Stimulated activated CD4-positive, alpha-beta T cell treated with anti-CD3 and anti-CD28 coated beads, Interleukin-15, amount 100 ng/mL, for 48 hours (primary cell): ENCODE data around the gene IQGAP3.

ENCODE experiments used
- DNase-seq, 2 donors: peaks; one replicate each; pipeline ENCODE4 v3.0.0-alpha.2; 2020; ENCODE audit warnings: low read depth in 2 of 2

IQGAP3 gene

DNA sequence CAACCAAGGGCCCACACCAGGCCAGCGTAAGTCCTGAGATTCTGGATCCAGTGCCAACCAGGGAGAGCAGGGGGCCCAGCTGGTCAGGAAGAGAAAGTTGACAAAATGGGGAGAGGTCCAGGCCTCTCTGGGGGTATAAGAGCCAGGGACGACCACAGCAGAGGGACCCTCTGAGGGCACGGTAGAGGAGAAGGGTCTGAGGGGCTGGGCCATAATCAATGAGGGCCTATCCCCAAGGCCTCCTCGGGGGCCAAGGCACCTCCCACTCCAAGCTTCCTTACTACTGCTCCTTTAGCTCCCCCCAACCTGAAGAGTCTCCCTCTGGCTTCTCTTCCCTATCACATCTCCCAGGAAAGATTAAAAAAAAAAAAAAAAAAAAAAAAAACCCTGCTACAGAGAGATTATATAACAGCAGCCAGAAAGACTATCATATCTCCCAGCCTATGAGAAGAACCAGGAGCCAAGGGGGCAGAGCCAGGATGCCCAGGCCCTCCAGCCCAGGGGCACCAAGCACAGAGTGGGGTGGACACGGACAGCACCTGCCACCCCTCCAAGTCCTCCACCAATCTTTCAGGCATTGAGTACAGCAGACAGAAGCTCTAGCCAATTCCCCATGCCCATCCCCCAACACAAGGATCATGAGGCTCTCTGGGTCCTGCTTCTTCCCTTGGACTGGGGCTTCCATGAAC, 74.5 kb downstream of the IQGAP3 start:
- no peak for DNase-seq

DNA sequence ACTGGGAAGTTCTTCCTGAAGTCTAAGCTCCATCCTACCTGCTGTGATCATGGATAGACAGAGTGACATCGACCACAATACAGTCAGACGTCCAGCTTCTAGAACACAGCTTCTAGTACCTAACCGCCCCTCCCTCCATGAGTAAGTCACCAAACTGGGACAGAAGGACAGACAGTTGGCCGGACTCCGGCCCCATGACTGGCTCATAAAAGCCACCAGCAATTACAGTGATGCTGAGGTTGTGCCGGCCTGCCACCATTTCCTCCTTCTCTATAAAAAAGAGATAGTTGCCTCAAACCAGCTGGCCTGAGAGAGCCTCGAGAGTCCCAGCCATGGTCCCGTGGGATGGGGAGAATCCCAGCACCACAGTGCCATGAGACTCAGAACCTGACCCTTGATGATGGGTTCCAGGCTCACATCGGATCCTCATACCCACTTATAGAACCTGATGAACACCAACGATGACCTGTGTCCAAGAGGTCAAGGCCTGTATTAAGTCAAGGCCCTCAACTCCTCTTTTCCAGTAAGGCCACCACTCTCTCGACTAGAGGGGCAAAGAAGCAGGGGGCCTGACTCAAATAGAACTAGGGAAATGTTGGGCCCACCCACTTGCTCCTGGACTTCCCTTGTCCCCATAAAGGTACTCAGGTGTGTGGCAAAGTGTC, 75.2 kb downstream of the IQGAP3 start:
- no peak for DNase-seq

DNA sequence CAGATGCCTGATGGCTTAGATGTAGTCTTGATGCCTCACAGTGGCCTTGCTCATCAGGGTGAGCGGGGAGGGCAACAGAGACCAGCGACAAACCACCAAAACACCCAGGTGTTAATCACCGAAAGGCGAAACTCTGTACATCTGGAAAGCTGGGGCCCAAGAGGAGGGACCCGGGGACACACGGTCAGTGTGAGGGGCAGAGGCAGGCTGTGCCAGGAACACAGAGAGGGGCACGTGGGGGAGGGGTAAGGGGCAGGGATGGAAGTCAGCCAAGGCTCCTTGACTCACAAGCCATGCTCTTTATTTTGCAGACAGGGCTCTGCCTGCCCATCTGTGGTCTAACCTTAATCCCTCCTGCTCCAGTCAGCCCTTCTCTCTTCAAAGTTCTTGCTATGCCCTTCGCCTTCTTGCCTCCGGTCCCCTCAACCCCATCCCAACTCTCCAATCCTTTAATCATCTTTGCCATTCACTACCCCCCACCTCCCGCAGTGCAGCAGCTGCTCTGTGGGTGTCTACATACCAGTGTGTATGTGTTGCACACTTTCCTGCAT, 76.1 kb downstream of the IQGAP3 start:
- no peak for DNase-seq

DNA sequence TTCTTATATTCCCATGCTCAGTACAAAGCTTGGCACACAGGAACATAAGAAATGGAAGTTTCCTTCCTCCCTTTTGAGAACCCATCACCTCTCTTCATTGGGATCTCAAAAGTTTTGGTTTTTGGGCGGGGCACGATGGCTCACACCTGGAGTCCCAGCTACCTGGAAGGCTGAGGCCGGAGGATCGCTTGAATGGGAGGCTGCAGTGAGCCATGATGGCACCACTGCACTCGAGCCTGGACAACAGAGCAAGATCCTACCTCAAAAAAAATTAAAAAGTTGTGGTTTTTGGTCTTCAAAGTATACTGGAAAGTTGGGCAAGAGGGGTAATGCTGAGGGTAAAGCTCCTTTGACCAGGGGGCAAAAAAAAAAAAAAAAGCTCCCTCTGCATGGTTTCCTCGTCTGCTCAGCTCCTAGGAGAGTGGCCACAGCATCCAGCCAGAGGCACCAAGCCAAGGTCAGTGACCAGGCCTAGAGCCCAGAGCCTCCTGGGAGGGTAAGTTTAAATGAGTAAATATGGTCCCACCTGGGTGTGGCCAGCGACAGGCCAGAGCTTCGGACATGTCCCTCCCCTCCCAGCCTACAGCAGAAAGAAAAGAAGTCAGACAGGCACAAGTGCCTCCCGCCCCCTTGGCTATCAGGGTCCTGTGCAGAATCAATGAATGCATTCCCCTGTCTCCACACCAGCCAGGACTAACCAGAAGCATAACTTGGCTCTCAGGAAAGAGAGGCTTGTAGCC, 76.8 kb downstream of the IQGAP3 start:
- DNase-seq: no peak

DNA sequence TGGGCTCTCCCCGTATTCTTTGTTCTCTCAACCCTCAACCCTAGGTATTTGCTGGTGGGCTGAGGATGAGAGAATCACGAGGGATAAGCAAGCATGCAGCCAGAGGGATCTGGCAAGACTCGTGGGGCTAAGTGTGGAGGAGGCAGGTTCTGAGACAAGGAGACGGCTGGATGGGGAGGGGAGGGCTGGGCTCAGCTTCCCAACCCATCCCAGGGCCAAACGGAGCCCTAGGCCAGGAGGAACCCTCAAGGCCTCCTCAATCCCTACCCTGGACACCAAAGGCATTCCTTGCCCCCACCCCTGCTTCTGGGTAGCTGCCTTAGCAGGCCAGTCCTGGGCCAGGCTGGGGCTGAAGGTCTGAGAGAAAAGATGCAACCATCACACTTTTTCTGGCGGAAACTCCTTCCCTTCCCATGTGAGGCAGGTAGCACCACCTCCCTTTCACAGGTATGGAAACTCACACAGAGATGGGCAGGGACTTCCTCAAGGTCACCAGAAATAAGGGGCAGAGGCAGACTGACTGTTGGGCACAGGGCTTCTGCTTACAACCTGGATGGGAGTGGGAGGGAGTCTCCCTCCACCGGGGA, 78.0 kb downstream of the IQGAP3 start:
- no peak for DNase-seq

DNA sequence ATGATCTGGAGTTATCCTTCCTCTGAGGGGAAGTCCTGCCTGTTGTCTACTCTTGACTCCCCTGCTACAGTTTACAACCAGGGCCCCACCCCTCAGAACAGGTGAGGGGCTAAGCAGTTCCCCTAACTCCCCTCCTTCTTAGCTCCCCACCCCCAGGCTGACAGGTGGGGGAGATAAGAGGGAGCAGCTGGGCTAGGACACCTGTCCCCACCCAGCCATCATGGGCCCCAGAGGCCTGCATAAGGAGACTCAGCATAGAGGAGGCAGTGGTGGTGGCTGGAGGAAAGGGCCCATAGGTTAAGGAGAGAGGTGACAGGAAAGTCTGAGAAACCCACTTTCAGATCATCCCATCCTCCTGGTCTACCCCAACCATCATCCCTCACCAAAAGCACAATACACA, 78.6 kb downstream of the IQGAP3 start:
- DNase-seq: no peak

DNA sequence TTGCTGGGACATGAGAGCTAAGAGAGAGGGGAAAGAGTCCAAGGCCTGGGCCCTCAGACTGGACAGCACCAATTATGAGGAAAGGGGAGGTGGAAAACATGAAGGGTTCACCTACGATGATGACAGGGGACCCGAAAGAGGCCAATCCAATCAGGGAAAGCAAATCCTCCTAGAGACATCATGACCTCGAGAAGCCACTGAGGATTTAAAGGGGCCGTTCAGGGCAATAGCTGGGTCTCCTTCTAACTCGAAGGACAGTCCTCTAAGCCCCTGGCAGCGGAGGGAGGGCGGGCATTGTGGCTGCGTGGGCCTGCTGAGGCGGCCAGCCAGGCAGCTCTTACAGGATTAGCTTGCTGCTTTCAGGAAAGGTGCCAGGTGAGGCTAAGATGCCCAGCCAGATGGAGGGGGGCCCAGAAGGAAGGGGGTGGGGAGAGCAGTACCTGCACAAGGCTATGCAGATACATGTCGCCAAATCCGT, 79.2 kb downstream of the IQGAP3 start:
- DNase-seq: no peak

DNA sequence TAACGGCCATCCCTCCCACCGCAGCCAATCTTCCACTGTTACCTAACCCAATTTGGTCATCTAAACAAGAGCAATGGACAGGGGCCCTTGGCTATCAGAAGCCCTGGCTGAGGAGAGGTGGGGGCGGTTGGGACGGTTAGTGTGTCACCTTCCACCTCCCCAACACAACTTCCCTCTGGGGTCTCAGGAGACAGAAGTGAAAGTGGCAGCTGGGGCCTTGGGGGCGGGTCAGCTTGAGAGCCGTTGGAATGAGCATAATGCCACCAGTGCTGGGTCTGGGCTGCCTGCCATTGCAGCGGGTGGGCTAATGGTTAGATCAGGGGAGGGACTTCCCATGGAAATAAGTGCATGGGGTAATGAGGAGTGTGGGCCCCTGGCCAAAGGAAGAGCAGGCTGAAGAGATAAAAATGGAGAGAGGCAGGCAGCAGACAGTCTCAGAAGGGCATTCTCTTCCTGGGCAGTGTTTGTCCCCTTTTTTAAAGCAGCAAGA, 79.7 kb downstream of the IQGAP3 start:
- DNase-seq: no peak

DNA sequence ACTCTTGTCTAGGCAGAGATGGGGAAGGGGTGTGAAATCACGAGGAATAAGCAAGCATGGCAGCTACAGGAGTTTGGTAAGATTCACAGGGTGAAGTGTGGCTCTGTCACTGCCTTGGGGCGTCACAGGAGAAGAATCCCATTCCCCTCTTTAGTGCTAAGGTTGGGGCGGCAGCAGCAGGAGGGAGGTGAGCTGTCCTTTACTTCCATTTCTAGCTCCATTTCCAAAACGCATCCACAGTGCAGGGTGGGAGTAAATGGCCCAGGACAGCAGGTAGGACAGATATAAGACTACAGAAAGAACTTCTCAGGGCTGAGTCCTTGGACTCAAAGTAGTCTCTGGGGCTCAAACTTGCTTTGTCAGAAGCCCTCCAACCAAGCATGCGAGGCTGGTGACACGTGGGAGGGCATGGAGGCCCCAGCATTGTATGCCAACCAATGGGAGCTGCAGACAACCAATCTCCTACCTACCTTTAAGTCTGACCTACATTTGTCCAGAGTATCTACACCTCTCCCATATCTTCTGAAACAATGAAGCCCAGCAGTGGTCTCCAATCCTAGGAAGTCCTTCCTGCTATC, 80.3 kb downstream of the IQGAP3 start:
- no peak for DNase-seq

DNA sequence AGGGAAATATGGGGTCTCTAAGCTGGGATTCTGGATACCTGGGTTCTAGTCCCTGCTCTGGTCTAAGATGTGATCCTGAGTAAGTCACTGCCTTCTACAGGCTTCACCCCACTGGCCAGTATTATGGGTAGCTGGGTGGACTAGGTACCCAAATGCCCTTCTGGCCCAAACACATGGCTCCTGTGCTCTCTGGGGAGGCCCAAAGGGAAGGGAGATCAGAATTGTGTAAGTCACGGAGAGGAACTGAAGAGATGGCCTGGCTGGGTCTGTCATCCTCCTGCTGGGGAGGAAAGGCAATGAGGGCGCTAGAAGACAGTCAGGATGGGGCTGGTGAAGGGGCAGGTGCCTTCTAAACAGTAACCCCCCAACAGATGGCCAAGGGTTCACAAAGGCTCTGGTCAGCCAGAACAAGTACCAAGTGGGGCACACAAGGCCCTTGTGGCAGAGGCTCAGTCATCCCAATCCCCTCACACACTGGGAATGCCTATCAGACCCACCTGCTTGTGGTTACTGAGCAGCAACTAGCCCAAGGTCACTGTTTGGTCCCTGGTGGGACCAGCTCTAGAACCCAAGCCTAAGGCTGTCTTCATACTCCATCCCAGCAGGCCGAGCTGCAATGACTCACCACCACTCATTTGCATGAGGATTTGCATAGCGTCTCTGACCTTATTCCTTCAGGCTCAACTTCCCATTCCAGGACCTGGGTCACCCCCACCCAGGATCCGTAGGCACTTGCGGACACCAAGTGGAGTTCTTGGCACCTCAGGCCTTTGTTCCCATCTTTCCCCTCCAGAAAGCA, 81.0 kb downstream of the IQGAP3 start:
- no peak for DNase-seq

DNA sequence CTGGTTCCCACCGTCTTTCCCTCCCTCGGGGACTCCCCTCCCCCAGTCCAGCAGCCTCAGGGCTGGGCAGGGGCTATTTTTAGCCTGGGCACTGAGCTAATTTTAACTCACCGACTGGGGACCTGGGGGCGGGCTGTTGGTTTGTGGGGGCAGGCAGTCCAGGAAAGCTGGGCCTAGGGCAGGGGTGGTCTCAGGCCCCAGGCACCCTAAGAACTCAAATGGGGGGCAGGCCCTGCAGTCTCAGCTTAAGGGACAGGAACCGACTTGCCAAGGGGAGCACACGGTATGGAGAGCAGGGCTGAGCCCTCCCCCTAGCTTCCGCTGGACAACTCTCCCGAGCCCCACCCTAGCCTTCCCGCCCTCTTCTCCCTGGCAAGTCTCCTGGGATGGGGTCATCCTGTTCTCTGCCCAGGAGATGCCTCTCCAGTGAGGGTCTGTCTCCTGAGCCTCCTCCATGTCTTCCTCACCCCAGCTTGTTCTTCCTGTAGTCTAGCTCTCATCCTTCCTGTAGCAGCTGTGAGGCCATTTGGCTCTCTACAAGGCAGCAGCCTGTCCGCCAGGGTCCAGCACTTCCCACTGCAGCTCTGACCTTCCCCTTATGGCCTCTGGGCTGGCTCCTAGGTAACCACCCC, 81.8 kb downstream of the IQGAP3 start:
- DNase-seq: no peak

DNA sequence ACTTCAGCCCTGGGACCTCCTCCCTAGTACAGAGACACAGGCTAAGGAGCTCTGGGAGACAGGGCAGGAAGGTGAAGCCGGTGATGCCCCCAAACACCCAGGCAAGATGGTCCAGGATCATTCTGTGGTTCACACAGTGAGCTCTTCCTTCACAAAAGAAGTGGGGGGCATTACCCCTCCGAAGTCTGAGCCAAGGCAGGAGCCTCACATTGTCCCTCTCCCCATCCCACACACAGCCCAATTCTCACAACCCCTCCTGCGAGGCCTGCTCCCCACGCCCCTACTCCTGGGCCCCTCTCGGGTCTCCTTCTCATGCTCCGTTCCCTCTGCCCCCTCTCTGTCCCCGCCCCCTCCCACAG, 82.5 kb downstream of the IQGAP3 start:
- no peak for DNase-seq

DNA sequence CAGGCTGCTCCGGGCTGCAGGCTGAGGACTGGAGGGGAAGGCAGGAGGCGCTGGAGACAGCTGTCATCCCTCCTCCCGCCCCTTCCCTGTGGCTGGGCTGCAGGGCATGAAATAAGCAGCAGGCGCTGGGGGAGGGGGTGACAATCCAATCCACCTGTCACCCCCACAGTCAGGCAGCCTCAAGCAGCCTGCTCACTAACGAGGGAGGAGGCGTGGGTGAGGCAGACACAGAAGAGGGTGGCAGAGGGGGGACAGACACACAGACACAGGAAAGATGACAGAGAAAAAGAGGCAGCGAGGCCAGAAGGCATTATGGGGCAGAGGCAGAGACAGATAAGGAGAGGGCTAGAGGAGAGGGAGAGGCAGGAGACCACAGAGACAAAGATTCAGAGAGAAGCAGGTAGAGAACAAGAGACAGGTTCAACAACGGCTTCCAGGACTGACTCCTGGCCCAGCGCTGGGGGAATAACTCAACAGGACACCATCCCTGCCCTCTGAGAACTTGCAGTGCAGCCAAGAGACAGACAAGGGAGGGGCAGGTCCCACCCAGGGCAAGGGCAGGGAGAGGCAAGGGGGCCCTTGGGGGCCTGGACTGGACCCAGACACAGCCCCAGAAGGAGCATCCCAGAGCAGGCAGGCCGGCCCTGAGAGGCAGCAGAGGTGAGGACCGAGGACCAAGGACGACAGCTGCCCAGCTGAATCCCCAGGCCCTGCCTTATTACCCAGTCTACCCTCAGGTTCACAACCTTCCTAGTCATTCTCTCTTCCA, 83.0 kb downstream of the IQGAP3 start:
- DNase-seq: no peak

DNA sequence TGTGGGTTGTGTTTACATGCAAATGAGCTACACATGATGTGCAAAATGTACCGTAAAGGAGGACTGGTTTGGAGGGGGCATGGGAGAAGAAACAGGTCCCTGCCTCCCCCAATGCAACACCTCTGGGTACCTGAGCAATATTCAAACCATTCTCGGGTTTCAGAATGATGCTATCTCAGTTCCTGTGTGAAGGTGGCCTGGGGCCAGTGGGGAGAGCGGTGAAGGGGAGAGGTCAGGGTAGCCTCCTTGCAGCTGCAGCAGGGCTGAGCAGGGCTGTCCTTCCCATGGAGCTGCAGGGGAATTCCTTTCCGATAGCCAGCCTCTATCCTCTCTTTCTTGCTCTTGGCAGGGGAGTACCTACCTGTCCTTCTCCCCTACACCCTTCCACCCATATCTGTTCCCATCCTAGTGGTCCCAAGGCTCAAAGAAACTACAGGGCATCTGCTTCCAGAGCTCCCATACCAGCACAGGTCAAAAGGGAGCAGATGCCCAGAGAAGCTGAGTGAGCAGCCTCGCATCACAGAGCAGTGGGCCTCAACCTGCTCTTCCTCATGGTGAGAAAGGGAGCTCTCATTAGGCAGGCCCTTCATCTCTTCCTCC, 83.7 kb downstream of the IQGAP3 start:
- DNase-seq: peak in 1 of 2 donors; percentile 16

DNA sequence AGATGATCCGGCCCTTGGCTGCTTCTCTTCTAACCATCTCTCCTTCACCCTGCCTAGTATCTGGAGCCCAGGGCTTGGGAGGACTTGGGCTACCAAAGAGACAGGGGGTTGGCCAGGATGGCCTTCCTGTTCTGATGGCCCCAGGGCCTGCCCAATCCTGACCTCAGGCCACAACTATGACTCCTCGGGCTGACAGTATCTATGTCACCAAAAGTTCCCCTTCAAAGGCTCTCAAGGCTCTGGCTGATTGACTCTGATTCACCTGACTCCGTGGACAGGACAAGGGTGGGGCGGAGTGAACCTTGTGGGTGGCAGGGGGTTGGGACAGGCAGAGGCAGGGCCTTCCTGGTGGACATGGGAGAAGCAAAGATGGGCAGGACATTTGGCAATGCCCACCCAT, 84.5 kb downstream of the IQGAP3 start:
- peak in 1 of 2 donors; percentile 12 for DNase-seq

DNA sequence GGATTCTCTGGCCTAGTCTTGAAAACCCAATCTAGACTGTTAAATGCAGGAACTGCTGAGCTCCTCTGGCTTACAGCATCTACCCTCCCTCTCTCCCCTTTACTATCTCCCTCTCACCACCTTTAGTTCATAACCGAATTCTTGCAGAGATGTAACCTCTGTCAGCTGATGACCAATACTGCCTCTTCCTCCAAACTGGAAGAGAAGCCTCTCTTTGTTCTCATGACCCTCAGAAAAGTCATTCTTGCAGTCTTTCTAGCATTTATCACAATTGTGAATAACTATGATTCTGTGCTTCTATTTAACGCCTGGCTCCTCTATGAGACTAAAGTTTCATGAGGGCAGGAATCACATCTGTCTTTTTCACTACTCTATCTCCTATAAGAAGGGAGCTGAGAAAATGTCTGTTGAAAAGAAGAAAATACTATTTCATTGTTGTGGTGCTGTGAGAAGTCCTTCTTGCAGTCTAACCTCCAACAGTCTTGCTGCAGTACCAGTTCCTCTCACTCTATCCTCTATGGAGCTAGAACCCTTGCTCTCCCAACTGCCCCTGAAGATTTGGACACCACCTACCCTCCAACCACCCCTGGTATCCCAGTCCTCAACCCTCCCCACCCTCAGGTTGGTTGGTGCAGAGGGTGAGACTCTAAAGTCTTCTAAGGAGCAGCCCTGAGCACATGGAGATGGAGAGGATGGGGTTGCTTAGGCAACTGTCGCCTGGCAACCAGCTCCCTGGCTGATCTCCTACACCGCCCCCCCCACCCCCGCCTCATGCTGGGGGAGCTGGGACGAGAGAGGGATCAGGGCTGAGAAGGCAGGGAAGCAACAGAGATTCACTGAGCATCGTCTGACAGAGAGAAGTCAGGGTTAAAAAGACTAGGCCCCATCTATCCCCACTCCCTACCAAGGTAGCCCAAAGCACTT, 85.7 kb downstream of the IQGAP3 start:
- DNase-seq: no peak

DNA sequence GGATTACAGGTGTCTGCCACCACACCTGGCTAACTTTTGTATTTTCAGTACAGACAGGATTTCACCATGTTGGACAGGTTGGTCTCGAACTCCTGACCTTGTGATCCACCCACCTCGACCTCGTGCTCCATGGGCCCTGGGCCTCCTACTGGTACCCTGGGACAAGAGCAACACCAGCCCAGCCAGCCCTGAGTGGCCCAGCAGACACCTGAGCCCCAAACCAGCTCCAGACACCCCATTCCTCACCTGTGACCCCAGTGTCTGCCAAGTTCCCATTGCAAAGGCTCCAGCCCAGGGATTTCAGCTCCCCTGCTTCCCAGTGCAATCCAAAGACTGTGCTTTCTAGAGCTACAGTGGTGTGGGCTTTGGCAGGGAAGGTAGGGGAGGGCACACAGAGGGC, 86.4 kb downstream of the IQGAP3 start:
- DNase-seq: no peak

DNA sequence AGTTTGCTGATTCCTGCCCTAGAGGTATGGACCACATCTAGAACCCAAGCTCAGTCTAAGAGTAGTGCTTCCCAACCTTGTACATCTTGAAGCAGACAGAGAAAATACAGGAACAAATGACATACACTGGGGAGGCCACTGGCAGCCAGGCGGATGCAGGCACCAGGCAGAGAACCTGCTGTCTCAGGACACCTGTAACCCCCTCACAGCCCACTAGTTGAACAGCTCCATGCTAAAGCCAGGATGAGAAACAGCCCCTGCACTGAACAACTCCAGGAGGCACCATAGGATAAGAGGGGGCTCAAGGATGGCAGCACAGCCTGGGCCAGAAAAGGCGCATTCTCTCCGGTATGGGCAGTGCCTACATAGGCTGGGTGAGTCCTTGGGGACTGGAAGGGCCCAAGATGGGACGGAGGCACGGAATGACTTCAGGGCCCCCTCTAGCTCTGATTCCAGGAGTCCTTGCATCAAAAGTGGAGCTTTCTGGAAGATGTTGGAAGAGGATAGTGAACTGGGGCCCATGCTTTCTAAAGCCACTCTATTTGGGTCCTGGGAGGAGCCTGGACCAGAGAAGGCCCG, 87.8 kb downstream of the IQGAP3 start:
- DNase-seq: no peak
